CD4-positive, alpha-beta T cell (primary cell): ENCODE measurements around the gene SLC5A9. TPM values are rescaled to one million over a fixed set of nuclear protein-coding genes. Genes with fewer than 3 reads are reported as not detected.
"Not testable (repeated sequence)": the region's sequence is repeated elsewhere in the genome, so short reads cannot be mapped to it uniquely, and the experiment has no call there.

Source experiments
- ATAC-seq: fragments of 200-7000 bp; cut with Tn5 transposase; one replicate; pipeline ENCODE4 v1.10.0; 2022; ENCODE audit warnings: mild to moderate bottlenecking; ENCODE audit not compliant: poor library complexity
- CTCF ChIA-PET: fragments of 350-600 bp; sonication (Branson Sonifier 250); formaldehyde crosslinking; loops from one replicate; lab custom pipeline; 2021; ENCODE audit warnings: antibody characterized with exemption, inconsistent platforms; lab: Charles Lee
- POLR2A ChIA-PET: fragments of 350-600 bp; sonication (Branson Sonifier 250); formaldehyde crosslinking; loops from one replicate; lab custom pipeline; 2021; ENCODE audit warnings: antibody characterized with exemption, inconsistent platforms; lab: Charles Lee
- DNase-seq, 14 experiments: peaks; one replicate each; pipeline ENCODE4 v3.0.0-alpha.2; 2013 to 2020; ENCODE audit warnings: mixed read lengths in 2 of 14
- H3K27ac ChIP-seq, 2 donors: one replicate each; pipeline versions ENCODE4 v1.5.1 to v1.7.0; 2013; ENCODE audit warnings: low read length in 2 of 2, low read depth in 1 of 2, mild to moderate bottlenecking in 1 of 2
- H3K27me3 ChIP-seq, 2 experiments: 1 replicate in 1 of 2; 2 replicates in 1 of 2; pipeline versions ENCODE4 v1.6.1 to v1.7.0; 2013; ENCODE audit warnings: low read length in 2 of 2, control low read depth in 1 of 2, mild to moderate bottlenecking in 1 of 2, moderate library complexity in 1 of 2; ENCODE audit not compliant: insufficient read depth in 2 of 2, control insufficient read depth in 1 of 2
- H3K36me3 ChIP-seq: one replicate; pipeline ENCODE4 v1.6.1; 2013; ENCODE audit warnings: low read length, control low read depth; ENCODE audit not compliant: insufficient read depth
- H3K4me1 ChIP-seq: one replicate; pipeline ENCODE4 v1.6.1; 2013; ENCODE audit warnings: low read length, control low read depth; ENCODE audit not compliant: insufficient read depth
- H3K4me3 ChIP-seq: one replicate; pipeline ENCODE4 v1.5.1; 2013; ENCODE audit warnings: mild to moderate bottlenecking, low read length, moderate library complexity
- H3K9me3 ChIP-seq, 2 experiments: 1 replicate in 1 of 2; 2 replicates in 1 of 2; pipeline versions ENCODE4 v1.6.1 to v1.7.0; 2013; ENCODE audit warnings: low read length in 2 of 2, mild to moderate bottlenecking in 2 of 2, control low read depth in 1 of 2, moderate library complexity in 1 of 2; ENCODE audit not compliant: control insufficient read depth in 1 of 2, insufficient read depth in 1 of 2
- H3K27ac Mint-ChIP-seq: one replicate; pipeline ENCODE4 v1.8.0; 2020; ENCODE audit warnings: mixed read lengths
- H3K27me3 Mint-ChIP-seq: one replicate; pipeline ENCODE4 v1.8.0; 2021; ENCODE audit warnings: mixed read lengths
- H3K36me3 Mint-ChIP-seq: one replicate; pipeline ENCODE4 v1.8.0; 2021; ENCODE audit warnings: low read depth, mixed read lengths
- H3K4me1 Mint-ChIP-seq: one replicate; pipeline ENCODE4 v1.8.0; 2021; ENCODE audit warnings: low read depth, mixed read lengths
- H3K4me3 Mint-ChIP-seq: one replicate; pipeline ENCODE4 v1.8.0; 2020; ENCODE audit warnings: mild to moderate bottlenecking, mixed read lengths
- H3K9me3 Mint-ChIP-seq: one replicate; pipeline ENCODE4 v1.8.0; 2020; ENCODE audit warnings: mixed read lengths
- intact Hi-C, 2 experiments: fragments of 100-400 bp; cut with DNase I in 1 of 2; cut with micrococcal nuclease in 1 of 2; formaldehyde crosslinking; loops; one replicate each; pipeline versions ENCODE4 v1.15.1 to v1.9.0; 2023 to 2025; cut with DNase I, micrococcal nuclease
- total RNA-seq, 174 experiments: library from RNA in 2 of 174; stranded (reverse) in 2 of 174; gene quantifications; one replicate each; pipeline ENCODE4 v1.2.3 and lab custom pipeline; 2021 to 2026
- TF ChIP-seq, protein P1 (sequence below): fragments of 200-600 bp; IDR thresholded peaks from one replicate; pipeline ENCODE4 v1.8.0; 2022; ENCODE audit warnings: antibody characterized with exemption, mild to moderate bottlenecking

The SLC5A9 gene
- total RNA-seq, 2 experiments from 2014 or later, result not detected

DNA sequence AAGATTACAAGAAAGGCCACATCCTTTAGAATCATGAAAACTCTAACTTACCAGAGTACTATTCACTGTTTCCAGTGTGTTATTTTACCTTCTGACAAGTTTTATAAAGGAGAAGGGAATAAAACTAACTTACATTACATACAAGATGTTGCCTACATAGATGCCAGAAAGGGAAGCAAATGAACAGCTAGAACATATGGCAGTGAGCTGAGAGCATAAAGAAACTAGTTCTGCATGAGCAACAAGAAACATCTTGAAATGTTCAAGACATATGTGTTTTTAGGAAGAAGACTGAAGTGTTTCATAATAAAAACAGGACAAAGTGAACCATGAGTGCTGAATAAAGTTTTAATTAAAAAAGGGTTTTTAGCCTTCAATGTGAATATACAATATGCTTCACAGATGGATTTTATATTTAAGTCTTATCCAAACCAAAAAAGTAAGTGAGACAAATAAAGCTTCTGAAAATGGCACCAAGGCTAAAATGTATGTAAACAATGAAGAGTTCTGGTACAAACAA lies 39.4 kb downstream of the SLC5A9 start:
- H3K36me3 Mint-ChIP-seq, result no peaks in the 10 kb centered on the region
- no peak overlapping the region for H3K27ac ChIP-seq
- H3K4me3 Mint-ChIP-seq, result no peak overlapping the region
- no peaks in the 10 kb centered on the region for H3K9me3 ChIP-seq
- POLR2A ChIA-PET, result no interaction called here
- ATAC-seq (no peak), DNase-seq (no peak)
- CTCF ChIA-PET, result no interaction called here
- intact Hi-C loops, result no loop called here
- no peaks in the 10 kb centered on the region for H3K9me3 Mint-ChIP-seq
- H3K36me3 ChIP-seq, result no peaks in the 10 kb centered on the region
- TF ChIP-seq, protein P1, sequence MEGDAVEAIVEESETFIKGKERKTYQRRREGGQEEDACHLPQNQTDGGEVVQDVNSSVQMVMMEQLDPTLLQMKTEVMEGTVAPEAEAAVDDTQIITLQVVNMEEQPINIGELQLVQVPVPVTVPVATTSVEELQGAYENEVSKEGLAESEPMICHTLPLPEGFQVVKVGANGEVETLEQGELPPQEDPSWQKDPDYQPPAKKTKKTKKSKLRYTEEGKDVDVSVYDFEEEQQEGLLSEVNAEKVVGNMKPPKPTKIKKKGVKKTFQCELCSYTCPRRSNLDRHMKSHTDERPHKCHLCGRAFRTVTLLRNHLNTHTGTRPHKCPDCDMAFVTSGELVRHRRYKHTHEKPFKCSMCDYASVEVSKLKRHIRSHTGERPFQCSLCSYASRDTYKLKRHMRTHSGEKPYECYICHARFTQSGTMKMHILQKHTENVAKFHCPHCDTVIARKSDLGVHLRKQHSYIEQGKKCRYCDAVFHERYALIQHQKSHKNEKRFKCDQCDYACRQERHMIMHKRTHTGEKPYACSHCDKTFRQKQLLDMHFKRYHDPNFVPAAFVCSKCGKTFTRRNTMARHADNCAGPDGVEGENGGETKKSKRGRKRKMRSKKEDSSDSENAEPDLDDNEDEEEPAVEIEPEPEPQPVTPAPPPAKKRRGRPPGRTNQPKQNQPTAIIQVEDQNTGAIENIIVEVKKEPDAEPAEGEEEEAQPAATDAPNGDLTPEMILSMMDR, result no peak
- no peaks in the 10 kb centered on the region for H3K4me1 ChIP-seq
- no peak overlapping the region for H3K4me3 ChIP-seq
- no peaks in the 10 kb centered on the region for H3K4me1 Mint-ChIP-seq
- no peak overlapping the region for H3K27ac Mint-ChIP-seq
- H3K27me3 ChIP-seq, result no peaks in the 10 kb centered on the region
- H3K27me3 Mint-ChIP-seq, result peaks cover 12% of the 10 kb centered on the region

DNA sequence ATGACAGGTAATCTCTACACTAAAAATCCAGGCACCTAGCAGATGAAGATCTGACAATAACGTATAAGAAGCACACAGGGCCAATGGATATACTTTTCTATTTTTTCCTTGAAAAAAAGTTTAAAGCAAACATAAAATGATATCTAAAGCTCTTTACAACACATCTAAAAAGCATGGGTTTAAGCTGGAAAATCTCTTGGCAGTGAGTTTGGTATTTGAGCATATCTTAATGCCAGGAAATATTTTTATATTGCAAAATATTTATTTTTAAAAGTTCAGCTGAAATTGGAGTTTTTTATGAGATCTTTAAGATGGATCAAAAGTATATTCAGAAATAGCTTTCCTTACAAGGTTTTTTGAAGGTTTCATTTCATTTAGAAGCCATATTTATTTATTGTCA lies 40.5 kb downstream of the SLC5A9 start:
- Histone ChIP-seq H3K4me3 (no peak overlapping the region), H3K4me1 (no peaks in the 10 kb centered on the region), H3K36me3 (no peaks in the 10 kb centered on the region), H3K9me3 (peaks cover 0 to 7% of the 10 kb centered on the region in 2 experiments), H3K27me3 (no peaks in the 10 kb centered on the region), H3K27ac (no peak overlapping the region)
- H3K4me3 Mint-ChIP-seq, result no peak overlapping the region
- H3K9me3 Mint-ChIP-seq, result no peaks in the 10 kb centered on the region
- ChIA-PET POLR2A (no interaction called here), CTCF (no interaction called here)
- no peaks in the 10 kb centered on the region for H3K36me3 Mint-ChIP-seq
- DNase-seq (no peak), ATAC-seq (no peak)
- H3K27ac Mint-ChIP-seq, result no peak overlapping the region
- peaks cover 12% of the 10 kb centered on the region for H3K27me3 Mint-ChIP-seq
- TF ChIP-seq, protein P1, result no peak
- intact Hi-C loops, result no loop called here
- H3K4me1 Mint-ChIP-seq, result no peaks in the 10 kb centered on the region

DNA sequence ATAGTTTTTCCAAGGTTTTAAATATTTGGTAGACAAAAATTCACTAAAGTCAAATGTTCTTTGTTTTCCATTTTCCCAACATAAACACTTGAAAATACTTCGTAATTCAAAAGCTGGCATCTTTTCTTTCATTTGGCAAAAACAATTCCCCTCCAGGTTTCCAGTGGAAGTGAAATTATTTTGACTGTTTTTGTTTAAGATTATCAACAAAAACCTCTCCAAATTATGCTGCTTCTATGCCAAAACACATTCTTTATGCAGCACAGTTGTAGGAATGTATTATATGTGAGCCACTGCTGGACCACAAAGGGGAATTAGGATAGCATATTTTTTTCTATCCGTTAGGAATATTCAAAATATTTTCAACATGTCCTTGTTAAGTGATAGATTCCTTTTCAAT lies 44.1 kb downstream of the SLC5A9 start:
- Histone ChIP-seq H3K36me3 (no peaks in the 10 kb centered on the region), H3K27ac (no peak overlapping the region), H3K4me3 (no peak overlapping the region), H3K27me3 (no peaks in the 10 kb centered on the region), H3K4me1 (no peaks in the 10 kb centered on the region), H3K9me3 (peaks cover 0 to 8% of the 10 kb centered on the region in 2 experiments)
- Mint-ChIP-seq H3K27ac (no peak overlapping the region), H3K4me3 (no peak overlapping the region), H3K27me3 (peaks cover 11% of the 10 kb centered on the region), H3K4me1 (no peaks in the 10 kb centered on the region), H3K9me3 (no peaks in the 10 kb centered on the region), H3K36me3 (no peaks in the 10 kb centered on the region)
- ChIA-PET POLR2A (no interaction called here), CTCF (no interaction called here)
- TF ChIP-seq, protein P1, result no peak
- intact Hi-C loops, result no loop called here
- DNase-seq (no peak), ATAC-seq (no peak)

DNA sequence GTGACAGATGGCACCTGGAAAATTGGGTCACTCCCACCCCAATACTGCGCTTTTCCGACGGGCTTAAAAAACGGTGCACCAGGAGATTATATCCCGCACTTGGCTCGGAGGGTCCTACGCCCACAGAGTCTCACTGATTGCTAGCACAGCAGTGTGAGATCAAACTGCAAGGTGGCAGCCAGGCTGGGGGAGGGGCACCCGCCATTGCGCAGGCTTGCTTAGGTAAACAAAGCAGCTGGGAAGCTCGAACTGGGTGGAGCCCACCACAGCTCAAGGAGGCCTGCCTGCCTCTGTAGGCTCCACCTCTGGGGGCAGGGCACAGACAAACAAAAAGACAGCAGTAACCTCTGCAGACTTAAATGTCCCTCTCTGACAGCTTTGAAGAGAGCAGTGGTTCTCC lies 54.9 kb downstream of the SLC5A9 start:
- CTCF ChIA-PET, result interaction anchor here (0.6 kb wide), 1 partner anchor 281 kb away, joined by 3 read pairs; no protein-coding TSS in a partner anchor
- H3K36me3 ChIP-seq, H3K4me1 Mint-ChIP-seq, intact Hi-C loops, H3K4me3 ChIP-seq, H3K27me3 ChIP-seq, H3K4me3 Mint-ChIP-seq, ATAC-seq, H3K27ac ChIP-seq, DNase-seq, H3K9me3 ChIP-seq, POLR2A ChIA-PET, H3K27ac Mint-ChIP-seq, H3K36me3 Mint-ChIP-seq, H3K4me1 ChIP-seq: not testable (repeated sequence)
- H3K27me3 Mint-ChIP-seq, result peaks cover 12% of the 10 kb centered on the region
- H3K9me3 Mint-ChIP-seq, result peaks cover 13% of the 10 kb centered on the region

DNA sequence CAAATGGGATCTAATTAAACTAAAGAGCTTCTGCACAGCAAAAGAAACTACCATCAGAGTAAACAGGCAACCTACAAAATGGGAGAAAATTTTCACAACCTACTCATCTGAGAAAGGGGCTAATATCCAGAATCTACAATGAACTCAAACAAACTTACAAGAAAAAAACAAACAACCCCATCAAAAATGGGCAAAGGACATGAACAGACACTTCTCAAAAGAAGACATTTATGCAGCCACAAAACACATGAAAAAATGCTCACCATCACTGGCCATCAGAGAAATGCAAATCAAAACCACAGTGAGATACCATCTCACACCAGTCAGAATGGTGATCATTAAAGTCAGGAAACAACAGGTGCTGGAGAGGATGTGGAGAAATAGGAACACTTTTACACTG lies 59.8 kb downstream of the SLC5A9 start:
- H3K27me3 ChIP-seq, H3K36me3 ChIP-seq, H3K36me3 Mint-ChIP-seq, H3K4me3 Mint-ChIP-seq, POLR2A ChIA-PET, H3K27ac ChIP-seq, H3K4me3 ChIP-seq, H3K27me3 Mint-ChIP-seq, H3K9me3 Mint-ChIP-seq, H3K4me1 Mint-ChIP-seq, ATAC-seq, CTCF ChIA-PET, H3K27ac Mint-ChIP-seq, H3K4me1 ChIP-seq, intact Hi-C loops, DNase-seq: not testable (repeated sequence)
- H3K9me3 ChIP-seq, result peaks cover 0 to 11% of the 10 kb centered on the region in 2 experiments
